Esophagus squamous epithelium (tissue), 4 donors: Measurements from ENCODE around the gene WRAP73.

ENCODE experiments used
- CTCF ChIP-seq, 6 experiments: fragments of 450-650 bp in 4 of 6; fragments of 200-600 bp in 2 of 6; sonication (generic) in 2 of 6; IDR thresholded peaks; one replicate each; pipeline ENCODE4 v1.5.1; 2016 to 2019; ENCODE audit warnings: antibody characterized with exemption in 6 of 6, mild to moderate bottlenecking in 4 of 6, moderate library complexity in 4 of 6
- POLR2A ChIP-seq, 4 donors: fragments of 450-650 bp; IDR thresholded peaks; one replicate each; pipeline ENCODE4 v1.6.1; 2017; ENCODE audit warnings: antibody characterized with exemption in 4 of 4, mild to moderate bottlenecking in 4 of 4, moderate library complexity in 3 of 4

- TF ChIP-seq CTCF (IDR thresholded peaks at IDR 0.05), result no peak
- TF ChIP-seq POLR2A (IDR thresholded peaks at IDR 0.05), result no peak
These were observed 29.2 kb downstream of the WRAP73 start for GRCh38 chr1:3620708-3621107.
